MCF 10A (cell line): ENCODE data around the gene OR8J1. TPM values are rescaled to one million over a fixed set of nuclear protein-coding genes. Genes with fewer than 3 reads are reported as not detected.

ENCODE experiments used
- BruUV-seq: library from RNA; stranded (reverse); fragments of 400-500 nt; replicated peaks from 2 replicates; lab custom pipeline; 2021; lab: Mats Ljungman, UMichigan
- CTCF ChIA-PET: fragments of 300-600 bp; sonication (Branson Sonifier 250); formaldehyde crosslinking; extraction: SDS; loops from one replicate; lab custom pipeline; 2021; ENCODE audit warnings: antibody characterized with exemption, inconsistent platforms; lab: Yijun Ruan, JAX
- POLR2A ChIA-PET: fragments of 300-600, 350-650 bp; sonication (Branson Sonifier 250); formaldehyde crosslinking; extraction: SDS; loops from one replicate; lab custom pipeline; 2020; ENCODE audit warnings: antibody characterized with exemption, inconsistent platforms; lab: Yijun Ruan, JAX
- DNase-seq: peaks from one replicate; pipeline ENCODE4 v3.0.0-alpha.2; 2018; ENCODE audit not compliant: unreplicated experiment
- H3K27ac Mint-ChIP-seq: one replicate; pipeline ENCODE4 v1.8.0; 2022; ENCODE audit warnings: mild to moderate bottlenecking, low read depth, mixed read lengths; ENCODE audit not compliant: unreplicated experiment
- H3K27me3 Mint-ChIP-seq: one replicate; pipeline ENCODE4 v1.8.0; 2022; ENCODE audit warnings: mixed read lengths; ENCODE audit not compliant: insufficient read depth, unreplicated experiment
- H3K36me3 Mint-ChIP-seq: one replicate; pipeline ENCODE4 v1.8.0; 2022; ENCODE audit warnings: mild to moderate bottlenecking, moderate library complexity, mixed read lengths; ENCODE audit not compliant: insufficient read depth, unreplicated experiment
- H3K4me1 Mint-ChIP-seq: one replicate; pipeline ENCODE4 v1.8.0; 2022; ENCODE audit warnings: mixed read lengths; ENCODE audit not compliant: insufficient read depth, unreplicated experiment
- H3K4me3 Mint-ChIP-seq: one replicate; pipeline ENCODE4 v1.8.0; 2022; ENCODE audit warnings: mild to moderate bottlenecking, moderate library complexity, mixed read lengths; ENCODE audit not compliant: unreplicated experiment
- H3K9me3 Mint-ChIP-seq: one replicate; pipeline ENCODE4 v1.8.0; 2022; ENCODE audit warnings: mixed read lengths; ENCODE audit not compliant: unreplicated experiment
- CTCF ChIP-seq: fragments of 200-600 bp; IDR thresholded peaks from one replicate; pipeline ENCODE4 v1.8.0; 2022; ENCODE audit warnings: antibody characterized with exemption, mild to moderate bottlenecking; ENCODE audit not compliant: unreplicated experiment
- intact Hi-C: fragments of 100-400 bp; cut with micrococcal nuclease; formaldehyde crosslinking; loops from 2 replicates; pipeline ENCODE4 v1.14.1; 2022
- total RNA-seq: library from RNA; stranded (reverse); gene quantifications from 2 replicates; pipeline ENCODE4 v1.2.3, GENCODE V29; 2022

OR8J1 gene
- total RNA-seq, 1 experiment from 2014 or later = not detected

- no TSS peak for BruUV-seq
- H3K4me1 Mint-ChIP-seq = no peaks in the 10 kb centered on the region
- H3K9me3 Mint-ChIP-seq = peaks cover 41% of the 10 kb centered on the region
- H3K27ac Mint-ChIP-seq = no peak overlapping the region
- H3K4me3 Mint-ChIP-seq = no peak overlapping the region
- no peak for TF ChIP-seq CTCF
- intact Hi-C loops = no loop called here
- ChIA-PET CTCF (interaction anchor here (0.5 to 0.7 kb wide), 2 partner anchors 10 to 619 kb away, joined by 3 read pairs; no protein-coding TSS in a partner anchor), POLR2A (no interaction called here)
- no peaks in the 10 kb centered on the region for H3K36me3 Mint-ChIP-seq
- H3K27me3 Mint-ChIP-seq = no peaks in the 10 kb centered on the region
- DNase-seq = no peak
Observed at GRCh38 chr11:56404393-56404792, 50.3 kb downstream of the OR8J1 start.

GRCh38 chr11:56410801-56411200, 56.7 kb downstream of the OR8J1 start:
- intact Hi-C loops = no loop called here
- Mint-ChIP-seq H3K4me1 (no peaks in the 10 kb centered on the region), H3K9me3 (peaks cover 42% of the 10 kb centered on the region), H3K27ac (no peak overlapping the region), H3K4me3 (no peak overlapping the region), H3K27me3 (no peaks in the 10 kb centered on the region), H3K36me3 (no peaks in the 10 kb centered on the region)
- POLR2A ChIA-PET = no interaction called here
- DNase-seq = no peak
- no TSS peak for BruUV-seq
- TF ChIP-seq CTCF = no peak
- CTCF ChIA-PET = interaction anchor here (0.6 kb wide), 1 partner anchor 102 kb away, joined by 3 read pairs; no protein-coding TSS in a partner anchor

Other genes with a start within 250 kb of the OR8J1 start
- not detected in 2 replicates for gene OR8H3, start 231.9 kb upstream of the OR8J1 start, total RNA-seq
- gene OR8J3, start 214.1 kb upstream of the OR8J1 start, total RNA-seq = not detected in 2 replicates
- gene OR8K5, start 194.0 kb upstream of the OR8J1 start, total RNA-seq = not detected in 2 replicates
- not detected in 2 replicates for gene OR5J2, start 177.7 kb upstream of the OR8J1 start, total RNA-seq
- not detected in 2 replicates for gene OR5T2, start 120.0 kb upstream of the OR8J1 start, total RNA-seq
- gene OR5T3, start 102.0 kb upstream of the OR8J1 start, total RNA-seq = not detected in 2 replicates
- not detected in 2 replicates for gene OR5T1, start 80.1 kb upstream of the OR8J1 start, total RNA-seq
- not detected in 2 replicates for gene OR8H1, start 62.0 kb upstream of the OR8J1 start, total RNA-seq
- gene OR8K3, start 39.1 kb upstream of the OR8J1 start, total RNA-seq = not detected in 2 replicates
- gene OR8K1, start 8.3 kb upstream of the OR8J1 start, total RNA-seq = not detected in 2 replicates
- not detected in 2 replicates for gene OR8U1, start 21.3 kb downstream of the OR8J1 start, total RNA-seq
- not detected in 2 replicates for gene OR5AL1, start 58.4 kb downstream of the OR8J1 start, total RNA-seq
- not detected in 2 replicates for gene OR5M3, start 119.1 kb downstream of the OR8J1 start, total RNA-seq
- not detected in 2 replicates for gene OR5M8, start 137.1 kb downstream of the OR8J1 start, total RNA-seq
- not detected in 2 replicates for gene OR5M11, start 189.0 kb downstream of the OR8J1 start, total RNA-seq
- not detected in 2 replicates for gene OR5M10, start 223.4 kb downstream of the OR8J1 start, total RNA-seq